GM12878 (cell line): Measurements from ENCODE around the gene RACK1. TPM values are rescaled to one million over a fixed set of nuclear protein-coding genes. Genes with fewer than 3 reads are reported as not detected.

Experiments used
- DPF2 ChIP-seq: fragments of 450-650 bp; IDR thresholded peaks from 2 replicates; pipeline ENCODE4 v1.6.1; 2017; ENCODE audit warnings: mild to moderate bottlenecking
- MTA2 ChIP-seq: fragments of 450-650 bp; IDR thresholded peaks from 2 replicates; pipeline ENCODE4 v1.6.1; 2016; ENCODE audit warnings: low read depth, mild to moderate bottlenecking, moderate library complexity
- MYC ChIP-seq: IDR thresholded peaks from 2 replicates; pipeline ENCODE4 v1.6.1; 2011; ENCODE audit warnings: mild to moderate bottlenecking, low read length, moderate library complexity, inconsistent platforms; ENCODE audit not compliant: insufficient read depth, insufficient replicate concordance, insufficient read length, severe bottlenecking
- POLR2AphosphoS2 ChIP-seq: IDR thresholded peaks from 2 replicates; pipeline ENCODE4 v1.6.1; 2011; ENCODE audit warnings: low read depth, mild to moderate bottlenecking, low read length, improper control_type of control experiment, moderate library complexity
- WRNIP1 ChIP-seq: IDR thresholded peaks from 2 replicates; pipeline ENCODE4 v1.6.1; 2011; ENCODE audit warnings: low read depth, low read length, improper control_type of control experiment, borderline replicate concordance
- polyA plus RNA-seq, 11 experiments: library from polyadenylated mRNA; depleted of rRNA in 4 of 11; unstranded in 6 of 11; stranded (reverse) in 5 of 11; fragments of >200 nt; fragmentation: Nextera tagmentation in 4 of 11; fragmentation: Illumina TruSeq in 1 of 11; extraction: Ambion mirVana in 4 of 11; extraction: Trizol in 1 of 11; gene quantifications; 1 replicate in 1 of 11; 2 replicates in 10 of 11; pipeline versions ENCODE4 v1.2.1 to v1.2.3, GENCODE V29; 2011 to 2016; ENCODE audit warnings: inconsistent platforms in 2 of 11, missing spikeins in 2 of 11, low read depth in 1 of 11
- total RNA-seq, 4 experiments: library from RNA; depleted of rRNA in 3 of 4; stranded (reverse); fragments of >200 nt in 3 of 4; fragmentation: Illumina TruSeq in 1 of 4; extraction: Trizol in 1 of 4; gene quantifications; 2 replicates each; pipeline versions ENCODE4 v1.2.1 to v1.2.3, GENCODE V29; 2013 to 2021
- TF ChIP-seq, protein P1 (sequence below): fragments of 450-650 bp; IDR thresholded peaks from 2 replicates; pipeline ENCODE4 v1.6.1; 2017; ENCODE audit warnings: antibody characterized with exemption, mild to moderate bottlenecking, moderate library complexity
- TF ChIP-seq, protein P2 (sequence below): fragments of 450-650 bp; IDR thresholded peaks from 2 replicates; pipeline ENCODE4 v1.6.1; 2017; ENCODE audit warnings: mild to moderate bottlenecking
- TF ChIP-seq, protein P3 (sequence below): IDR thresholded peaks from 2 replicates; pipeline ENCODE4 v1.6.1; 2011; ENCODE audit warnings: low read depth, low read length, improper control_type of control experiment, borderline replicate concordance
- TF ChIP-seq, protein P4 (sequence below): IDR thresholded peaks from 2 replicates; pipeline ENCODE4 v1.6.1; 2012; ENCODE audit warnings: low read depth, low read length, improper control_type of control experiment
- TF ChIP-seq, protein P5 (sequence below): fragments of 450-650 bp; IDR thresholded peaks from 2 replicates; pipeline ENCODE4 v1.6.1; 2017; ENCODE audit warnings: mild to moderate bottlenecking, low read depth, inconsistent platforms; ENCODE audit not compliant: poor library complexity, severe bottlenecking
- TF ChIP-seq, protein P6 (sequence below): fragments of 450-650 bp; IDR thresholded peaks from 2 replicates; pipeline ENCODE4 v1.6.1; 2018; ENCODE audit warnings: mild to moderate bottlenecking, low read depth, moderate library complexity; ENCODE audit not compliant: partially characterized antibody
- TF ChIP-seq, protein P7 (sequence below): IDR thresholded peaks from 2 replicates; pipeline ENCODE4 v1.6.1; 2012; ENCODE audit warnings: low read length, inconsistent platforms

Gene RACK1
- total and polyA plus RNA-seq, 10 of the 15 experiments (the other 5 are each of a cell fraction or from before 2014, with no cell fraction given): 1,365 to 6,584 (median 4,167) TPM

DNA sequence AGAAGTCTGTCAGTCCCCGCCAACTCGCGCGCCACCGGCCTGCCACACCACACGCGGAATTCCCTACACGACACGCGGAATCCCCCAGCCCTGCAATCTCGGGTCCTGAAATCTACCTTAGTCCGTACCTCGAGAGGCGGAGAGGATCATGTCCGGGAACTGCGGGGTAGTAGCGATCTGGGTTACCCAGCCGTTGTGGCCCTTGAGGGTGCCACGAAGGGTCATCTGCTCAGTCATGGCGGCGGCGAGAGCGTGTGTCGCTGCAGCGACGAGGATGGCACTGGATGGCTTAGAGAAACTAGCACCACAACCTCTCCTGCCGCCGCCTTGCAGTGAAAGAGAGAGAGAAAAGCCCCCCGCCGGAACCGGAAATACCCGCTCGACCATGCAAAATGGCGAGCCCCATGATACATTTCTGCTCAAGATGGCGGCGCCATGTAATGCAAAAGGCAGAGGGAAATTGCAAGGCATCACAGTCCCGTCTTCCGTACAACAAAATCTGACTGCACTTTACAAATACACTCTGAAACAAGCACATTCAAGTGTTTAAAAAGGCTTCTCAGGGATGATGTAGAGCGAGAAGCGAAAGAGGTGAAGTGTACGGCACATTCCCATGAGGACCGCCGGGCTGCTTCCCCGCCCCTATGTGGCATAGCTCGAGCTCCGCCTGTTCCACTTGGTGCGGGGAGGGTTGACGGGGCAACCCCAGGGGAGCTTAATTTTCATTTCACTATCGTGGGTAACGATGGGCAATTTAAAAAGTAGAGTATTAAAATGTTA, at the start of gene RACK1 (continued):
- TF ChIP-seq MYC (peak; percentile 99), WRNIP1 (0 out of 2 replicates have a peak, but pooled peaks have one; percentile 64), POLR2AphosphoS2 (peak; percentile 95), MTA2 (no peak), DPF2 (peak; percentile 34; the same call in 1 of the 2 replicates)
- TF ChIP-seq, protein P1, sequence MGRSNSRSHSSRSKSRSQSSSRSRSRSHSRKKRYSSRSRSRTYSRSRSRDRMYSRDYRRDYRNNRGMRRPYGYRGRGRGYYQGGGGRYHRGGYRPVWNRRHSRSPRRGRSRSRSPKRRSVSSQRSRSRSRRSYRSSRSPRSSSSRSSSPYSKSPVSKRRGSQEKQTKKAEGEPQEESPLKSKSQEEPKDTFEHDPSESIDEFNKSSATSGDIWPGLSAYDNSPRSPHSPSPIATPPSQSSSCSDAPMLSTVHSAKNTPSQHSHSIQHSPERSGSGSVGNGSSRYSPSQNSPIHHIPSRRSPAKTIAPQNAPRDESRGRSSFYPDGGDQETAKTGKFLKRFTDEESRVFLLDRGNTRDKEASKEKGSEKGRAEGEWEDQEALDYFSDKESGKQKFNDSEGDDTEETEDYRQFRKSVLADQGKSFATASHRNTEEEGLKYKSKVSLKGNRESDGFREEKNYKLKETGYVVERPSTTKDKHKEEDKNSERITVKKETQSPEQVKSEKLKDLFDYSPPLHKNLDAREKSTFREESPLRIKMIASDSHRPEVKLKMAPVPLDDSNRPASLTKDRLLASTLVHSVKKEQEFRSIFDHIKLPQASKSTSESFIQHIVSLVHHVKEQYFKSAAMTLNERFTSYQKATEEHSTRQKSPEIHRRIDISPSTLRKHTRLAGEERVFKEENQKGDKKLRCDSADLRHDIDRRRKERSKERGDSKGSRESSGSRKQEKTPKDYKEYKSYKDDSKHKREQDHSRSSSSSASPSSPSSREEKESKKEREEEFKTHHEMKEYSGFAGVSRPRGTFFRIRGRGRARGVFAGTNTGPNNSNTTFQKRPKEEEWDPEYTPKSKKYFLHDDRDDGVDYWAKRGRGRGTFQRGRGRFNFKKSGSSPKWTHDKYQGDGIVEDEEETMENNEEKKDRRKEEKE: peak; percentile 83; the same call in 1 of the 2 replicates
- TF ChIP-seq, protein P2, sequence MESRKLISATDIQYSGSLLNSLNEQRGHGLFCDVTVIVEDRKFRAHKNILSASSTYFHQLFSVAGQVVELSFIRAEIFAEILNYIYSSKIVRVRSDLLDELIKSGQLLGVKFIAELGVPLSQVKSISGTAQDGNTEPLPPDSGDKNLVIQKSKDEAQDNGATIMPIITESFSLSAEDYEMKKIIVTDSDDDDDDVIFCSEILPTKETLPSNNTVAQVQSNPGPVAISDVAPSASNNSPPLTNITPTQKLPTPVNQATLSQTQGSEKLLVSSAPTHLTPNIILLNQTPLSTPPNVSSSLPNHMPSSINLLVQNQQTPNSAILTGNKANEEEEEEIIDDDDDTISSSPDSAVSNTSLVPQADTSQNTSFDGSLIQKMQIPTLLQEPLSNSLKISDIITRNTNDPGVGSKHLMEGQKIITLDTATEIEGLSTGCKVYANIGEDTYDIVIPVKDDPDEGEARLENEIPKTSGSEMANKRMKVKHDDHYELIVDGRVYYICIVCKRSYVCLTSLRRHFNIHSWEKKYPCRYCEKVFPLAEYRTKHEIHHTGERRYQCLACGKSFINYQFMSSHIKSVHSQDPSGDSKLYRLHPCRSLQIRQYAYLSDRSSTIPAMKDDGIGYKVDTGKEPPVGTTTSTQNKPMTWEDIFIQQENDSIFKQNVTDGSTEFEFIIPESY: 0 out of 2 replicates have a peak, but pooled peaks have one; percentile 29
- TF ChIP-seq, protein P3, sequence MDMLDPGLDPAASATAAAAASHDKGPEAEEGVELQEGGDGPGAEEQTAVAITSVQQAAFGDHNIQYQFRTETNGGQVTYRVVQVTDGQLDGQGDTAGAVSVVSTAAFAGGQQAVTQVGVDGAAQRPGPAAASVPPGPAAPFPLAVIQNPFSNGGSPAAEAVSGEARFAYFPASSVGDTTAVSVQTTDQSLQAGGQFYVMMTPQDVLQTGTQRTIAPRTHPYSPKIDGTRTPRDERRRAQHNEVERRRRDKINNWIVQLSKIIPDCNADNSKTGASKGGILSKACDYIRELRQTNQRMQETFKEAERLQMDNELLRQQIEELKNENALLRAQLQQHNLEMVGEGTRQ: no peak
- TF ChIP-seq, protein P4, sequence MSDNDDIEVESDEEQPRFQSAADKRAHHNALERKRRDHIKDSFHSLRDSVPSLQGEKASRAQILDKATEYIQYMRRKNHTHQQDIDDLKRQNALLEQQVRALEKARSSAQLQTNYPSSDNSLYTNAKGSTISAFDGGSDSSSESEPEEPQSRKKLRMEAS: peak; percentile 77
- TF ChIP-seq, protein P5, sequence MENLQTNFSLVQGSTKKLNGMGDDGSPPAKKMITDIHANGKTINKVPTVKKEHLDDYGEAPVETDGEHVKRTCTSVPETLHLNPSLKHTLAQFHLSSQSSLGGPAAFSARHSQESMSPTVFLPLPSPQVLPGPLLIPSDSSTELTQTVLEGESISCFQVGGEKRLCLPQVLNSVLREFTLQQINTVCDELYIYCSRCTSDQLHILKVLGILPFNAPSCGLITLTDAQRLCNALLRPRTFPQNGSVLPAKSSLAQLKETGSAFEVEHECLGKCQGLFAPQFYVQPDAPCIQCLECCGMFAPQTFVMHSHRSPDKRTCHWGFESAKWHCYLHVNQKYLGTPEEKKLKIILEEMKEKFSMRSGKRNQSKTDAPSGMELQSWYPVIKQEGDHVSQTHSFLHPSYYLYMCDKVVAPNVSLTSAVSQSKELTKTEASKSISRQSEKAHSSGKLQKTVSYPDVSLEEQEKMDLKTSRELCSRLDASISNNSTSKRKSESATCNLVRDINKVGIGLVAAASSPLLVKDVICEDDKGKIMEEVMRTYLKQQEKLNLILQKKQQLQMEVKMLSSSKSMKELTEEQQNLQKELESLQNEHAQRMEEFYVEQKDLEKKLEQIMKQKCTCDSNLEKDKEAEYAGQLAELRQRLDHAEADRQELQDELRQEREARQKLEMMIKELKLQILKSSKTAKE: no peak
- TF ChIP-seq, protein P6, sequence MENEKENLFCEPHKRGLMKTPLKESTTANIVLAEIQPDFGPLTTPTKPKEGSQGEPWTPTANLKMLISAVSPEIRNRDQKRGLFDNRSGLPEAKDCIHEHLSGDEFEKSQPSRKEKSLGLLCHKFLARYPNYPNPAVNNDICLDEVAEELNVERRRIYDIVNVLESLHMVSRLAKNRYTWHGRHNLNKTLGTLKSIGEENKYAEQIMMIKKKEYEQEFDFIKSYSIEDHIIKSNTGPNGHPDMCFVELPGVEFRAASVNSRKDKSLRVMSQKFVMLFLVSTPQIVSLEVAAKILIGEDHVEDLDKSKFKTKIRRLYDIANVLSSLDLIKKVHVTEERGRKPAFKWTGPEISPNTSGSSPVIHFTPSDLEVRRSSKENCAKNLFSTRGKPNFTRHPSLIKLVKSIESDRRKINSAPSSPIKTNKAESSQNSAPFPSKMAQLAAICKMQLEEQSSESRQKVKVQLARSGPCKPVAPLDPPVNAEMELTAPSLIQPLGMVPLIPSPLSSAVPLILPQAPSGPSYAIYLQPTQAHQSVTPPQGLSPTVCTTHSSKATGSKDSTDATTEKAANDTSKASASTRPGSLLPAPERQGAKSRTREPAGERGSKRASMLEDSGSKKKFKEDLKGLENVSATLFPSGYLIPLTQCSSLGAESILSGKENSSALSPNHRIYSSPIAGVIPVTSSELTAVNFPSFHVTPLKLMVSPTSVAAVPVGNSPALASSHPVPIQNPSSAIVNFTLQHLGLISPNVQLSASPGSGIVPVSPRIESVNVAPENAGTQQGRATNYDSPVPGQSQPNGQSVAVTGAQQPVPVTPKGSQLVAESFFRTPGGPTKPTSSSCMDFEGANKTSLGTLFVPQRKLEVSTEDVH: peak; percentile 66
- TF ChIP-seq, protein P7, sequence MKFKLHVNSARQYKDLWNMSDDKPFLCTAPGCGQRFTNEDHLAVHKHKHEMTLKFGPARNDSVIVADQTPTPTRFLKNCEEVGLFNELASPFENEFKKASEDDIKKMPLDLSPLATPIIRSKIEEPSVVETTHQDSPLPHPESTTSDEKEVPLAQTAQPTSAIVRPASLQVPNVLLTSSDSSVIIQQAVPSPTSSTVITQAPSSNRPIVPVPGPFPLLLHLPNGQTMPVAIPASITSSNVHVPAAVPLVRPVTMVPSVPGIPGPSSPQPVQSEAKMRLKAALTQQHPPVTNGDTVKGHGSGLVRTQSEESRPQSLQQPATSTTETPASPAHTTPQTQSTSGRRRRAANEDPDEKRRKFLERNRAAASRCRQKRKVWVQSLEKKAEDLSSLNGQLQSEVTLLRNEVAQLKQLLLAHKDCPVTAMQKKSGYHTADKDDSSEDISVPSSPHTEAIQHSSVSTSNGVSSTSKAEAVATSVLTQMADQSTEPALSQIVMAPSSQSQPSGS: no peak
